Mesenchymal stem cell (in vitro differentiated cells and primary cell): ENCODE results near the gene EPS8L1.

Experiments
- DNase-seq: peaks from one replicate; pipeline ENCODE4 v3.0.0-alpha.2; 2013
- H2AFZ ChIP-seq: one replicate; pipeline ENCODE4 v1.6.1; 2013; ENCODE audit warnings: low read depth, mild to moderate bottlenecking, control low read depth, inconsistent platforms, low read length, moderate library complexity
- H2AK5ac ChIP-seq: 2 replicates; pipeline ENCODE4 v1.6.1; 2013; ENCODE audit warnings: low read length, moderate library complexity, mild to moderate bottlenecking, inconsistent platforms; ENCODE audit not compliant: severe bottlenecking
- H2BK120ac ChIP-seq: one replicate; pipeline ENCODE4 v1.6.1; 2013; ENCODE audit warnings: low read depth, mild to moderate bottlenecking, inconsistent platforms, low read length, moderate library complexity
- H2BK12ac ChIP-seq, 2 experiments: one replicate each; pipeline ENCODE4 v1.6.1; 2013; ENCODE audit warnings: inconsistent platforms in 2 of 2, low read length in 2 of 2, mild to moderate bottlenecking in 2 of 2, moderate library complexity in 2 of 2, control low read depth in 1 of 2
- H2BK15ac ChIP-seq: one replicate; pipeline ENCODE4 v1.6.1; 2013; ENCODE audit warnings: mild to moderate bottlenecking, low read depth, inconsistent platforms; ENCODE audit not compliant: poor library complexity, severe bottlenecking
- H2BK5ac ChIP-seq: 2 replicates; pipeline ENCODE4 v1.6.1; 2013; ENCODE audit warnings: low read depth, mild to moderate bottlenecking, low read length, control low read depth, inconsistent platforms; ENCODE audit not compliant: poor library complexity, severe bottlenecking
- H3K14ac ChIP-seq, 2 experiments: one replicate each; pipeline ENCODE4 v1.6.1; 2013; ENCODE audit warnings: inconsistent platforms in 2 of 2, low read length in 2 of 2, control low read depth in 1 of 2, mild to moderate bottlenecking in 1 of 2, moderate library complexity in 1 of 2
- H3K18ac ChIP-seq, 2 experiments: one replicate each; pipeline ENCODE4 v1.6.1; 2013; ENCODE audit warnings: inconsistent platforms in 2 of 2, low read length in 2 of 2, control low read depth in 1 of 2, low read depth in 1 of 2, mild to moderate bottlenecking in 1 of 2
- H3K23ac ChIP-seq, 2 experiments: one replicate each; pipeline ENCODE4 v1.6.1; 2013; ENCODE audit warnings: inconsistent platforms in 2 of 2, low read length in 2 of 2, mild to moderate bottlenecking in 2 of 2, moderate library complexity in 2 of 2, control low read depth in 1 of 2
- H3K27ac ChIP-seq: 2 replicates; pipeline ENCODE4 v1.5.1; 2013; ENCODE audit warnings: mild to moderate bottlenecking, moderate library complexity, low read length, control low read depth, inconsistent platforms; ENCODE audit not compliant: poor library complexity, severe bottlenecking
- H3K27me3 ChIP-seq, 2 experiments: 2 replicates each; pipeline versions ENCODE4 v1.6.1 to v1.7.0; 2013; ENCODE audit warnings: low read length in 2 of 2, mild to moderate bottlenecking in 2 of 2, moderate library complexity in 2 of 2, control low read depth in 1 of 2, inconsistent platforms in 1 of 2; ENCODE audit not compliant: control insufficient read depth in 1 of 2, insufficient read depth in 1 of 2
- H3K36me3 ChIP-seq, 2 experiments: 2 replicates each; pipeline versions ENCODE4 v1.6.1 to v1.7.0; 2013; ENCODE audit warnings: low read length in 2 of 2, control low read depth in 1 of 2, inconsistent platforms in 1 of 2, low read depth in 1 of 2, mild to moderate bottlenecking in 1 of 2; ENCODE audit not compliant: insufficient read depth in 2 of 2, control insufficient read depth in 1 of 2
- H3K4ac ChIP-seq, 2 experiments: one replicate each; pipeline ENCODE4 v1.6.1; 2013; ENCODE audit warnings: inconsistent platforms in 2 of 2, low read length in 2 of 2, mild to moderate bottlenecking in 2 of 2, moderate library complexity in 2 of 2, control low read depth in 1 of 2, low read depth in 1 of 2
- H3K4me1 ChIP-seq: 2 replicates; pipeline ENCODE4 v1.6.1; 2013; ENCODE audit warnings: low read depth, low read length, control low read depth; ENCODE audit not compliant: control insufficient read depth, insufficient read depth
- H3K4me2 ChIP-seq: 2 replicates; pipeline ENCODE4 v1.6.1; 2013; ENCODE audit warnings: low read length, mild to moderate bottlenecking, inconsistent platforms; ENCODE audit not compliant: poor library complexity, severe bottlenecking
- H3K4me3 ChIP-seq, 2 experiments: 2 replicates each; pipeline versions ENCODE4 v1.5.1 to v1.7.0; 2013; ENCODE audit warnings: low read length in 2 of 2, mild to moderate bottlenecking in 2 of 2, control low read depth in 1 of 2, low read depth in 1 of 2; ENCODE audit not compliant: insufficient read depth in 1 of 2
- H3K79me1 ChIP-seq: replicated peaks from 2 replicates; pipeline ENCODE4 v1.6.1; 2013; ENCODE audit warnings: mild to moderate bottlenecking, control low read depth, low read length, inconsistent platforms; ENCODE audit not compliant: poor library complexity, severe bottlenecking
- H3K9ac ChIP-seq: 2 replicates; pipeline ENCODE4 v1.7.0; 2013; ENCODE audit warnings: mild to moderate bottlenecking, low read length, moderate library complexity
- H3K9me3 ChIP-seq: 2 replicates; pipeline ENCODE4 v1.7.0; 2013; ENCODE audit warnings: mild to moderate bottlenecking, low read length; ENCODE audit not compliant: control insufficient read depth
- H4K8ac ChIP-seq: one replicate; pipeline ENCODE4 v1.6.1; 2013; ENCODE audit warnings: inconsistent platforms, mild to moderate bottlenecking, low read length, moderate library complexity
- H4K91ac ChIP-seq: one replicate; pipeline ENCODE4 v1.6.1; 2013; ENCODE audit warnings: mild to moderate bottlenecking, low read length, inconsistent platforms
- WGBS: methylation state at CpG from one replicate; pipeline ENCODE4 v1.1.7; 2013; ENCODE audit warnings: mixed read lengths; 5-methylcytosine and 5-hydroxymethylcytosine counted together

EPS8L1 gene

DNA sequence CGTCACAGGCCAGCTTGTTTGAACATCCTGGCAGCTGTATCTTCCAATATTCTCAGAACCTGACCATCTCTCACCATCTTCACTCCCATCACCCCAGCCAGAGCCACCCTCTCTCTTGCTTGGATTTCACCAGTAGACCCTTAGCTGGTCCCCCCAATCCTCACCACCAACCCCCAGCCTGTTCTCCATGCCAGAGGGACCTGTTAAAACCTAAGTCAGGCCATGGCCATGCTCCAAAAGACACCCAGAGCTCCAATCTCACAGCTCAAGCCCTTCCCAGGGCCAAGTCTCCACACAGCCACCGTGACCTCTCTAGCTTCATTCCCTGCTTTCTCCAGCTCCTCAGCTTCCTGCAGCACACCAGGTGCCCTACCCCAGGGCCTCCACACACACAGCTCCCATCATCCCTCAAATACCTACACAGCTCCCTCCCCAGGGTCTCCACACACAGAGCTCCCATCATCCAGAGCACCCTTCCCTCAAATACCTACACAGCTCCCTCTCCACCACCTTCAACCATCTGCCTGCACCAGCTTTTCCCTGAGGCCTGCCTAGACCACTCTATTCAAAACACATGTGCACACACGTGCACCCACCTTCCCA is 13.8 kb downstream of the EPS8L1 start:
- Histone ChIP-seq H2AK5ac (no peak overlapping the region), H2BK5ac (no peak overlapping the region), H3K23ac (no peak overlapping the region), H3K4me2 (no peak overlapping the region), H3K4ac (no peak overlapping the region), H3K9me3 (no peaks in the 10 kb centered on the region), H3K14ac (no peak overlapping the region), H3K18ac (no peak overlapping the region), H3K27ac (no peak overlapping the region), H3K36me3 (peaks cover 22 to 45% of the 10 kb centered on the region in 2 experiments), H3K27me3 (peaks cover 20 to 25% of the 10 kb centered on the region in 2 experiments), H2BK120ac (no peak overlapping the region), H3K4me3 (no peak overlapping the region), H4K8ac (no peak overlapping the region), H2AFZ (no peak overlapping the region), H3K9ac (no peak overlapping the region), H4K91ac (no peak overlapping the region), H3K4me1 (peaks cover 32% of the 10 kb centered on the region), H3K79me1 (peaks cover 7% of the 10 kb centered on the region), H2BK15ac (no peak overlapping the region), H2BK12ac (no peak overlapping the region)
- no peak for DNase-seq
- WGBS, result 96% methylated on average over 3 of the region's 3 CpGs

DNA sequence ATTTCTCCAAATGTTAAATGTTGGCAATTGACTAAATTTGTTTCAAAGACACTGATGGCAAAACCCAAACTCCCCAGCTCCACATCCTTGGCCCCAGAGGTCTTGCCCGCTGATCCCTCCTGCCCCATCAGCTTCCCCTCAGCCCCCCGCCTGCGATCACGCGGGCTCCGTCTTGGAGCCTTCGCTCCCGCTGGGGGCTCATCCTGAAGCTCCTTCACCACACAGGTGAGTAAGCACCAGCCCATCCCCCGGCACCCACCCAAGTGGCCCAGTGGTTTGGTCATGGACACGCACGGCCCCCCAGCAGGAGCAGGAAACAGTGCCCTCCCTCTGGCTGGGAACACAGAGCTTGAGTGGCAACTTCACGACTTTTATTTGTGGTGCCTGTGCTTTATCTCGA is 14.9 kb downstream of the EPS8L1 start:
- no peak overlapping the region for H2BK15ac ChIP-seq
- no peak overlapping the region for H3K23ac ChIP-seq
- H2AFZ ChIP-seq, result no peak overlapping the region
- H3K27me3 ChIP-seq, result peaks cover 8 to 13% of the 10 kb centered on the region in 2 experiments
- H3K4me1 ChIP-seq, result peaks cover 32% of the 10 kb centered on the region
- no peak overlapping the region for H2BK120ac ChIP-seq
- peaks cover 30 to 56% of the 10 kb centered on the region in 2 experiments for H3K36me3 ChIP-seq
- H2AK5ac ChIP-seq, result no peak overlapping the region
- H3K9me3 ChIP-seq, result no peaks in the 10 kb centered on the region
- no peak overlapping the region for H4K91ac ChIP-seq
- DNase-seq, result no peak
- no peak overlapping the region for H2BK12ac ChIP-seq
- no peak overlapping the region for H3K4ac ChIP-seq
- H3K4me2 ChIP-seq, result no peak overlapping the region
- H3K27ac ChIP-seq, result no peak overlapping the region
- H2BK5ac ChIP-seq, result no peak overlapping the region
- no peak overlapping the region for H4K8ac ChIP-seq
- no peak overlapping the region for H3K4me3 ChIP-seq
- no peak overlapping the region for H3K14ac ChIP-seq
- no peak overlapping the region for H3K9ac ChIP-seq
- 88% methylated on average over 13 of the region's 13 CpGs for WGBS
- H3K18ac ChIP-seq, result no peak overlapping the region
- peaks cover 8% of the 10 kb centered on the region for H3K79me1 ChIP-seq

- no peak overlapping the region for H3K23ac ChIP-seq
- no peak overlapping the region for H3K9ac ChIP-seq
- no peak overlapping the region for H3K4me3 ChIP-seq
- no peak overlapping the region for H2BK120ac ChIP-seq
- no peak overlapping the region for H2BK5ac ChIP-seq
- H3K9me3 ChIP-seq, result no peaks in the 10 kb centered on the region
- H2AFZ ChIP-seq, result no peak overlapping the region
- H3K36me3 ChIP-seq, result peaks cover 30 to 64% of the 10 kb centered on the region in 2 experiments
- H2AK5ac ChIP-seq, result no peak overlapping the region
- H3K27ac ChIP-seq, result no peak overlapping the region
- H3K79me1 ChIP-seq, result peaks cover 10% of the 10 kb centered on the region
- H4K8ac ChIP-seq, result no peak overlapping the region
- WGBS, result 93% methylated on average over 21 of the region's 32 CpGs
- no peak overlapping the region for H3K14ac ChIP-seq
- peaks cover 26% of the 10 kb centered on the region for H3K4me1 ChIP-seq
- H3K27me3 ChIP-seq, result peaks cover under 1 to 6% of the 10 kb centered on the region in 2 experiments
- H3K18ac ChIP-seq, result no peak overlapping the region
- H2BK12ac ChIP-seq, result no peak overlapping the region
- DNase-seq, result no peak
- no peak overlapping the region for H3K4ac ChIP-seq
- H2BK15ac ChIP-seq, result no peak overlapping the region
- H3K4me2 ChIP-seq, result no peak overlapping the region
- H4K91ac ChIP-seq, result no peak overlapping the region
Observed at GRCh38 chr19:55091126-55091910, 15.6 kb downstream of the EPS8L1 start.

GRCh38 chr19:55091955-55092354 is 16.3 kb downstream of the EPS8L1 start:
- H3K4ac ChIP-seq, result no peak overlapping the region
- H3K27me3 ChIP-seq, result peaks cover 0 to under 1% of the 10 kb centered on the region in 2 experiments
- H2BK12ac ChIP-seq, result no peak overlapping the region
- H3K4me3 ChIP-seq, result no peak overlapping the region
- H3K4me1 ChIP-seq, result peaks cover 21% of the 10 kb centered on the region
- H4K91ac ChIP-seq, result no peak overlapping the region
- H2BK120ac ChIP-seq, result no peak overlapping the region
- H3K9me3 ChIP-seq, result no peaks in the 10 kb centered on the region
- peaks cover 10% of the 10 kb centered on the region for H3K79me1 ChIP-seq
- H2BK15ac ChIP-seq, result no peak overlapping the region
- no peak overlapping the region for H4K8ac ChIP-seq
- no peak overlapping the region for H3K23ac ChIP-seq
- H3K14ac ChIP-seq, result no peak overlapping the region
- DNase-seq, result no peak
- no peak overlapping the region for H3K9ac ChIP-seq
- H3K36me3 ChIP-seq, result peaks cover 30 to 67% of the 10 kb centered on the region in 2 experiments
- H2AFZ ChIP-seq, result no peak overlapping the region
- H2AK5ac ChIP-seq, result no peak overlapping the region
- 80% methylated on average over 23 of the region's 27 CpGs for WGBS
- H3K18ac ChIP-seq, result no peak overlapping the region
- H3K4me2 ChIP-seq, result no peak overlapping the region
- no peak overlapping the region for H2BK5ac ChIP-seq
- no peak overlapping the region for H3K27ac ChIP-seq
